Caco-2 (cell line): ENCODE results near the gene LIPC. TPM values are rescaled to one million over a fixed set of nuclear protein-coding genes. Genes with fewer than 3 reads are reported as not detected.

Source experiments
- BruUV-seq: library from RNA; stranded (reverse); fragments of 400-500 nt; replicated peaks from 2 replicates; lab custom pipeline; 2021; lab: Mats Ljungman, UMichigan
- CTCF ChIA-PET: fragments of 300-600 bp; sonication (Branson Sonifier 250); formaldehyde crosslinking; loops from one replicate; lab custom pipeline; 2022; ENCODE audit warnings: antibody characterized with exemption; lab: Charles Lee
- POLR2A ChIA-PET: fragments of 300-600 bp; sonication (Branson Sonifier 250); formaldehyde crosslinking; loops from one replicate; lab custom pipeline; 2022; ENCODE audit warnings: antibody characterized with exemption; lab: Charles Lee
- DNase-seq, 2 experiments: peaks; one replicate each; pipeline versions ENCODE4 v3.0.0 to v3.0.0-alpha.2; 2020 to 2022
- H3K27me3 ChIP-seq: replicated peaks from 2 replicates; pipeline ENCODE4 v1.6.0; 2011; ENCODE audit warnings: low read length; ENCODE audit not compliant: control insufficient read depth, insufficient read depth
- H3K36me3 ChIP-seq: 2 replicates; pipeline ENCODE4 v1.5.1; 2011; ENCODE audit warnings: low read length; ENCODE audit not compliant: control insufficient read depth, insufficient read depth
- H3K4me1 ChIP-seq: fragments of 250-450 bp; sonication (Bioruptor Pico); 2 replicates; pipeline ENCODE4 v1.5.1; 2020; ENCODE audit warnings: mild to moderate bottlenecking
- H3K4me3 ChIP-seq: 2 replicates; pipeline ENCODE4 v1.5.1; 2011; ENCODE audit warnings: low read depth, mild to moderate bottlenecking, control low read depth, low read length
- H3K9me3 ChIP-seq: fragments of 250-450 bp; sonication (Bioruptor Pico); 2 replicates; pipeline ENCODE4 v1.5.1; 2020; ENCODE audit warnings: mild to moderate bottlenecking, moderate library complexity
- H3K27ac Mint-ChIP-seq: one replicate; pipeline ENCODE4 v1.8.0; 2022; ENCODE audit warnings: mixed read lengths; ENCODE audit not compliant: unreplicated experiment
- H3K27me3 Mint-ChIP-seq: one replicate; pipeline ENCODE4 v1.8.0; 2022; ENCODE audit warnings: mixed read lengths; ENCODE audit not compliant: insufficient read depth, unreplicated experiment
- H3K36me3 Mint-ChIP-seq: one replicate; pipeline ENCODE4 v1.8.0; 2022; ENCODE audit warnings: mild to moderate bottlenecking, mixed read lengths; ENCODE audit not compliant: insufficient read depth, unreplicated experiment
- H3K4me1 Mint-ChIP-seq: one replicate; pipeline ENCODE4 v1.8.0; 2022; ENCODE audit warnings: low read depth, mixed read lengths; ENCODE audit not compliant: unreplicated experiment
- H3K4me3 Mint-ChIP-seq: one replicate; pipeline ENCODE4 v1.8.0; 2022; ENCODE audit warnings: mild to moderate bottlenecking, moderate library complexity, mixed read lengths; ENCODE audit not compliant: unreplicated experiment
- H3K9me3 Mint-ChIP-seq: one replicate; pipeline ENCODE4 v1.8.0; 2022; ENCODE audit warnings: mixed read lengths; ENCODE audit not compliant: unreplicated experiment
- CTCF ChIP-seq, 2 experiments: fragments of 200-600 bp in 1 of 2; IDR thresholded peaks; 1 replicate in 1 of 2; 2 replicates in 1 of 2; pipeline versions ENCODE4 v1.5.1 to v1.8.0; 2011 to 2022; ENCODE audit warnings: antibody characterized with exemption in 1 of 2, control low read depth in 1 of 2, inconsistent platforms in 1 of 2, low read depth in 1 of 2, low read length in 1 of 2, mild to moderate bottlenecking in 1 of 2, moderate library complexity in 1 of 2; ENCODE audit not compliant: insufficient read depth in 1 of 2, severe bottlenecking in 1 of 2, unreplicated experiment in 1 of 2
- intact Hi-C: fragments of 100-400 bp; cut with micrococcal nuclease; formaldehyde crosslinking; loops from one replicate; pipeline ENCODE4 v1.10.0; 2022; ENCODE audit not compliant: unreplicated experiment
- total RNA-seq: library from RNA; stranded (reverse); gene quantifications from 2 replicates; pipeline ENCODE4 v1.2.3, GENCODE V29; 2022

The LIPC gene
- total RNA-seq, 1 experiment from 2014 or later: 17.6 TPM

- POLR2A ChIA-PET: no interaction called here
- Mint-ChIP-seq H3K4me3 (no peak overlapping the region), H3K36me3 (no peaks in the 10 kb centered on the region), H3K4me1 (peaks cover 28% of the 10 kb centered on the region), H3K9me3 (no peaks in the 10 kb centered on the region), H3K27me3 (no peaks in the 10 kb centered on the region), H3K27ac (peak overlapping the region; percentile 58)
- no peak for TF ChIP-seq CTCF (IDR thresholded peaks at IDR 0.05; ENCODE audit: insufficient read depth in 1 of 2, low read depth in 1 of 2, low read length in 1 of 2, severe bottlenecking in 1 of 2, unreplicated experiment in 1 of 2)
- no peaks in the 10 kb centered on the region; the same call in 1 of the 2 replicates for H3K36me3 ChIP-seq
- intact Hi-C loops: no loop called here
- no peak overlapping the region for H3K4me3 ChIP-seq
- CTCF ChIA-PET: interaction anchor here (1.2 kb wide), 1 partner anchor 27 kb away, joined by 3 read pairs; no protein-coding TSS in a partner anchor
- no peak for DNase-seq
- no TSS peak for BruUV-seq
- H3K27me3 ChIP-seq: no peaks in the 10 kb centered on the region
- peaks cover 23% of the 10 kb centered on the region for H3K4me1 ChIP-seq
- no peaks in the 10 kb centered on the region for H3K9me3 ChIP-seq
Measured at GRCh38 chr15:58547628-58548307, 116.0 kb downstream of the LIPC start.

- peaks cover 32% of the 10 kb centered on the region for H3K4me1 Mint-ChIP-seq
- DNase-seq: no peak
- no peaks in the 10 kb centered on the region for H3K27me3 ChIP-seq
- intact Hi-C loops: no loop called here
- peak overlapping the region; percentile 58 for H3K27ac Mint-ChIP-seq
- TF ChIP-seq CTCF (IDR thresholded peaks at IDR 0.05; ENCODE audit: insufficient read depth in 1 of 2, low read depth in 1 of 2, low read length in 1 of 2, severe bottlenecking in 1 of 2, unreplicated experiment in 1 of 2): no peak
- ChIA-PET CTCF (interaction anchor here (1.2 kb wide), 1 partner anchor 222 kb away, joined by 3 read pairs; the partner anchor contains the start of gene MINDY2), POLR2A (no interaction called here)
- no peaks in the 10 kb centered on the region for H3K9me3 Mint-ChIP-seq
- H3K4me1 ChIP-seq: peaks cover 23% of the 10 kb centered on the region
- no peaks in the 10 kb centered on the region for H3K27me3 Mint-ChIP-seq
- no peaks in the 10 kb centered on the region for H3K36me3 Mint-ChIP-seq
- no peak overlapping the region for H3K4me3 Mint-ChIP-seq
- BruUV-seq: no TSS peak
- no peaks in the 10 kb centered on the region; the same call in 1 of the 2 replicates for H3K36me3 ChIP-seq
- no peak overlapping the region for H3K4me3 ChIP-seq
- H3K9me3 ChIP-seq: no peaks in the 10 kb centered on the region
Measured at GRCh38 chr15:58548308-58549012, 116.7 kb downstream of the LIPC start.

GRCh38 chr15:58549013-58549784 lies 117.4 kb downstream of the LIPC start:
- H3K9me3 ChIP-seq: no peaks in the 10 kb centered on the region
- BruUV-seq: no TSS peak
- intact Hi-C loops: no loop called here
- CTCF ChIA-PET: interaction anchor here (1.2 kb wide), 1 partner anchor 222 kb away, joined by 3 read pairs; the partner anchor contains the start of gene MINDY2
- H3K4me1 Mint-ChIP-seq: peaks cover 37% of the 10 kb centered on the region
- H3K4me3 Mint-ChIP-seq: no peak overlapping the region
- H3K27me3 ChIP-seq: no peaks in the 10 kb centered on the region
- peaks cover 23% of the 10 kb centered on the region for H3K4me1 ChIP-seq
- TF ChIP-seq CTCF (IDR thresholded peaks at IDR 0.05; ENCODE audit: insufficient read depth in 1 of 2, low read depth in 1 of 2, low read length in 1 of 2, severe bottlenecking in 1 of 2, unreplicated experiment in 1 of 2): no peak
- POLR2A ChIA-PET: interaction anchor here (0.5 kb wide), 1 partner anchor 201 kb away, joined by 7 read pairs; no protein-coding TSS in a partner anchor
- H3K27ac Mint-ChIP-seq: no peak overlapping the region
- no peaks in the 10 kb centered on the region for H3K36me3 Mint-ChIP-seq
- DNase-seq: no peak
- no peaks in the 10 kb centered on the region; the same call in 1 of the 2 replicates for H3K36me3 ChIP-seq
- no peak overlapping the region for H3K4me3 ChIP-seq
- no peaks in the 10 kb centered on the region for H3K9me3 Mint-ChIP-seq
- H3K27me3 Mint-ChIP-seq: no peaks in the 10 kb centered on the region
